ENCODE results near the gene PPP3CB. TPM values are rescaled to one million over a fixed set of nuclear protein-coding genes. Genes with fewer than 3 reads are reported as not detected.

The PPP3CB gene
- total RNA-seq, 1 donor from 2014 or later, result 21.9 TPM

DNA sequence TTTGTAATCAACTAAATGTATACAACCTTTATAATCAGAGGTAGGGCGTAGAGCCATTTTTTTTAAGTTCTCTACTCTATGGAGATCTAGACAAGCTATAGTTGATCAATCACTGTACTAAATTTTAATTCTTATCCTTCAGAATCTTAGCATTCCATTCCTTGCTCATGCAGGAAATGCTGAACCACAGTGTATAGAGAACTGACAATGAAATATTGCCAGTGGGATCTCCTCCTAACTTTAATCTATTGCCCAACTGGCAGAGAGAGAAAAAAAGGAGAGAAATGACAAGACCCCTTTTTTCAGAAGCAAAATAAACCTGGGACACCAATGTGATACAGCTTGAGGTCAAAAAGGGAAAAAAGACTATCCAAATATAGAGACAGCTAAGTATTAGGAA lies 26.4 kb upstream of the PPP3CB start:
- no peak for TF ChIP-seq CTCF (conservative IDR thresholded peaks at IDR 0.05; ENCODE audit: low read depth, low read length)
- DNase-seq (ENCODE audit: low read depth), result no peak
- no peak overlapping the region for H3K4me3 ChIP-seq (ENCODE audit: low read depth, low read length)

- TF ChIP-seq CTCF (conservative IDR thresholded peaks at IDR 0.05; ENCODE audit: low read depth, low read length), result no peak
- DNase-seq (ENCODE audit: low read depth), result no peak
- H3K4me3 ChIP-seq (ENCODE audit: low read depth, low read length), result no peak overlapping the region
Measured at GRCh38 chr10:73519336-73519735, 23.5 kb upstream of the PPP3CB start.

- DNase-seq (ENCODE audit: low read depth), result no peak
- no peak for TF ChIP-seq CTCF (conservative IDR thresholded peaks at IDR 0.05; ENCODE audit: low read depth, low read length)
- H3K4me3 ChIP-seq (ENCODE audit: low read depth, low read length), result no peak overlapping the region
Measured at GRCh38 chr10:73517166-73517888, 21.5 kb upstream of the PPP3CB start.

- DNase-seq (ENCODE audit: low read depth), result no peak
- no peak overlapping the region for H3K4me3 ChIP-seq (ENCODE audit: low read depth, low read length)
- TF ChIP-seq CTCF (conservative IDR thresholded peaks at IDR 0.05; ENCODE audit: low read depth, low read length), result no peak
Measured at GRCh38 chr10:73512207-73512743, 16.5 kb upstream of the PPP3CB start.

DNA sequence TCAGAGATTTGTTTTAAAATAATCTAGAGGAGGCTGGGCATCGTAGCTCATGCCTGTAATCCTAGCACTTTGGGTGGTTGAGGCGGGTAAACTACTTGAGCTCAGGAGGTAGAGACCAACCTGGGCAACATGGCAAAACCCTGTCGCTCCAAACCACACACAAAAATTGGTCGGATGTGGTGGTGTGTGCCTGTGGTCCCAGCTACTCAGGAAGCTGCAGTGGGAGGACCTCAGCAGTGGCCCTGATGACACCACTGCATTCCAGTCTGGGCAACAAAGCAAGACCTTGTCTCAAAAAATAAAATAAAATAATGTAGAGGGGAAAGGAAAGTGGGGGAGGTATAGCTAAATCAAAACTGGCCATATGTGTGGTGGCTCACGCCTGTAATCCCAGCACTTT lies 13.9 kb upstream of the PPP3CB start:
- no peak for TF ChIP-seq CTCF (conservative IDR thresholded peaks at IDR 0.05; ENCODE audit: low read depth, low read length)
- DNase-seq (ENCODE audit: low read depth), result no peak
- no peak overlapping the region for H3K4me3 ChIP-seq (ENCODE audit: low read depth, low read length)

GRCh38 chr10:73506491-73506890 lies 10.7 kb upstream of the PPP3CB start:
- no peak for DNase-seq (ENCODE audit: low read depth)
- no peak for TF ChIP-seq CTCF (conservative IDR thresholded peaks at IDR 0.05; ENCODE audit: low read depth, low read length)
- no peak overlapping the region for H3K4me3 ChIP-seq (ENCODE audit: low read depth, low read length)

- TF ChIP-seq CTCF (conservative IDR thresholded peaks at IDR 0.05; ENCODE audit: low read depth, low read length), result no peak
Measured at GRCh38 chr10:73506074-73506473, 10.2 kb upstream of the PPP3CB start.

More at GRCh38 chr10:73506074-73506473, 10.2 kb upstream of the PPP3CB start:
- H3K4me3 ChIP-seq (ENCODE audit: low read depth, low read length), result no peak overlapping the region
- no peak for DNase-seq (ENCODE audit: low read depth)
